Measurements from ENCODE around the gene PPFIBP1.
"Not testable (repeated sequence)": the region's sequence is repeated elsewhere in the genome, so short reads cannot be mapped to it uniquely, and the experiment has no call there.

Gene PPFIBP1

DNA sequence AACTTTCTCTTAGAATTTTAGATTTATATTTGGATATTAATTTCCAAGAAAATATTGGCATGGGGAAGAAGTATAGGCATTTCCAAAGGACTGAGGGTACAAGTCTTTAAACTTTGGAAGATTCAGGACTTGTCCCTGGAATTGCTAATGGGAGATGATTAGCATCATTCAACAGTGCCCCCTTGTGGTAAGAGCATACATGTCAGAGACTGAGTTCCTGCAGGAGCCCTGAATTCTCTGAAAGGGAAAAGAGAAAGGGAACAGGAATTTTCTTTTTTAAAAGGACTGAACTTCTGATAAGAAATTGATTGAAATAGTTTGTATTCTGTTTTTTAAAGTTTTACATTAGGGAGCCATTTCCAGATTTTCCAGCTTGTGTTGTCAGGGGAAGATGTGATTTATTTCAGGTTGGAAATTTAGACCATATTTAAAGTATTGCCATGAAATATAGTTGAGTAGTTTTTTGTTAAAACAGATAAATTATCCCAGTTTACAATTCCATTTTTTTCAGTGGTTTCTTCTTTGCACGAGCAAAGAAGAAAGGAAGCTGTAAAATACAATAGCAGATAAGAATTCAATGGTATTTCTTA is 128.3 kb downstream of the PPFIBP1 start:
- peak in 33 of 56 donors; percentile 0 to 78 (median 17) for DNase-seq

- no peak for DNase-seq
Observed at GRCh38 chr12:27653661-27654060, 129.7 kb downstream of the PPFIBP1 start.

GRCh38 chr12:27655476-27655875 is 131.5 kb downstream of the PPFIBP1 start:
- DNase-seq = not testable (repeated sequence)

GRCh38 chr12:27657296-27657695 is 133.3 kb downstream of the PPFIBP1 start:
- no peak for DNase-seq

DNA sequence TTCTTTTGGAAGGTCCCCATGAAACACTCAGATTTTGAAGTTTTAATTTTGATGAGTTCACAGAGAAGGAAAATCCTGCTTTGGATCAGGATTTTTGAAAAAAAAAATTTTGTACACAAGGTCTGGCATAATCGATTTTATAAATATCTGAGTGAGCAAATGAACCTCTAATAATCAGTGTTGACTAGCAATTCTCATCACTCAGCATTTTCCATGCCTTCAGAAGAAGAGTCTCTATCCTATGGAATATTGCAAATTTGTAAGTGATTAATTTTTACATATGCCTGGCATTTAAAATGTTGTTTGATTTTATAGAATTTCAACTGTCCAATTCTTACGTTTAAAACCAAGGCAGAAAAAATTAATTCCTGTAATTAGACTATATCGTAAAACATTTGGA is 141.7 kb downstream of the PPFIBP1 start:
- DNase-seq = no peak

DNA sequence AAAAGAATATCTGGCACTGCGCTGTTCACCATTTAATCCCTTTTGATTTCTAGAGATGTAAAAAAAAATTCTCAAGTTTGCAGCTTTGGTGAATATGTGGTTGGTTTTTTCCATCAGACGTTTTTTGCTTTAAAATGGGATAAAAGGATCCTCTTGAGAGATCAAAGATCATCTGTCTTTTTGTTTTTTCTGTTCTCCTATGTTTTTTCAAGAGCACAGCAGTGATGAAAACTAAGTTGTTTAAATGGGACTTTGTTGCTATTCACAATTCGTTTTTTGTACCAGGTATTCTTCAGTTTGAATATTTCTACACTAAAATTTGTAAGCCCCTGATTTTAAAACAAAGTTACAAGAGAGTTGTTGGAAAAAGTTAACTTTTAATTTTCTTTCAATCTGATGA is 142.5 kb downstream of the PPFIBP1 start:
- DNase-seq = no peak

- DNase-seq = no peak
Observed at GRCh38 chr12:27667540-27667939, 143.5 kb downstream of the PPFIBP1 start.

- DNase-seq = no peak
Observed at GRCh38 chr12:27672051-27672450, 148.0 kb downstream of the PPFIBP1 start.

GRCh38 chr12:27672643-27673042 is 148.6 kb downstream of the PPFIBP1 start:
- no peak for DNase-seq

DNA sequence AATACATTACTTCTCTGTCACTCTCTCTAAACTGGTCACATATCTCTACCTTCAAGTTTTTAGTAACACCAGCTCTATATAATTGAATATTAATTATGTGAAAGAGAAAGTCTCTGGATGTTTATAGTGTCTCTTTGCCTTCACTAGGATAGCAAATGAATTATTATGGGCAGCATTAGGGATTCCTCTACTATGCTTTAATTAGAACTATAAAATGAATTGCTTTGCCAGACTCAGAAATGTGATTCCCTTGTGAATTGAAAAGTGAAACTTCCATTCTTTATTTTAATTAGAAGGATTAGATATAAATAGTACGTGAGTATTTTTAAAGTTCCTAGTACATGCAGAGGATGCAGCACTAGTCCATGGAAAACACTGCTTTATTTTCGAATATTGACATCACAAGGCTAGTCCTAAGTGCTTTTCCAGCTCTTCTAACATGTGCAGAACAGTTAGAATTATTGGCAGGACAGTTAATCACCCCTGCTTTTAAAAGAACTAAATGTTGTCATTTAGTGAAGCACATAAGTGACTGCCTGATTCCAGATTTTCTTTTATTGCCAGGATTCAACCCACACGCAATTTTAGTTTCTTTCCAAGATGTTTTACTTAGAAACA is 149.2 kb downstream of the PPFIBP1 start:
- peak in 1 of 56 donors; percentile 1 for DNase-seq

DNA sequence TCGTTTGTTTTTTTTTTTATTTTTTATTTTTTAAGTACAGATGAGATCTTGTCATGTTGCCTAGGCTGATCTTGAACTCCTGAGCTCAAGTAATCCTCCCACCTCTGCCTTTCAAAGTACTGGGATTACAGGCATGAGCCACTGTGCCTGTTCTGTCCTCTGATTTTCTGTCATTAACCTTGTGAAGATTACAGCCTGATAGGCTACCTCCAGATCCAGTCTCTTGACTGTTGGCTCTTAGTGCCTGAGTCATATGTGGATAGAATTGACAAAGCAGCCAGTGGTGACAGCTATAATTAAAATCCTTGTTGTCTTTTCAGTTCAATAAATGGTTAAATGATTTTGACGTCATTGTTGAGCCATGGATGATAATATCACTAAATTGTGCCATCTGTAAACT is 151.0 kb downstream of the PPFIBP1 start:
- no peak for DNase-seq

DNA sequence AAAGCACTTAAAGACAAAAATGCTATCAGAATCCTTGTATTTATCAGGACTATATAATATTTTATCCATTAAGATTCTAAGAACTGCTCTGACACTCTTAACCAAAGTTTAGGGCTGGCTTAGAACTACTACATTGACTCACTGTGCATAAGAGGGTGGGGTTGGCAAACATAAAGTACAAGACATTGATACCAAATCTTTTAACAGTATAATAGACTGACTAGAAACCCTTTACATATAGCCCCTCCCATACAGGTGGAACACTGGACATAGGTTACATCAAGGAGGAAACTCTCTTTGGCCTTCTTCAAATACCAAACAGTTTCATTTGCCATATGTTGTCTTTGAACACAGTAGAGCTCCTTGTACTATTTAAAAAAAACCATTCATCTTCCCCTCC is 156.6 kb downstream of the PPFIBP1 start:
- DNase-seq = no peak

GRCh38 chr12:27682534-27682933 is 158.5 kb downstream of the PPFIBP1 start:
- DNase-seq = no peak

DNA sequence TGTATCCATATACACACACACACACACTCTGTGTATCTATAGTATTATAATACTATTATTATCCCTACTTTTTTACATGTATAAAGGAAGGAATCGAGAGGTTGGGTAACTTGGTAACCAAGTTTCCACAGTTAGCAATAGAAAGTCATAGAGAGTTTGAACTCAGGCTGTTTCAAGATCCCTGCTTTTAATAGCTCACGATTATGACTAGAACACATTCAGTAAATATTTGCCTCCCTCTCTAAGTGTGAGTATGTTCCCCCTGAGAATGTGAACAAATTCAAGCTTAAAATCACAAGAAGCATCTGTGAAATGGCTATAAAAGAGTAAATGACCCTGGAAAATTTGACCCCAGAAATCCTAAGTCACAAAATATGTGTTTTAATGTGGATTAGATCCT is 161.3 kb downstream of the PPFIBP1 start:
- DNase-seq = no peak

GRCh38 chr12:27686147-27686546 is 162.1 kb downstream of the PPFIBP1 start:
- no peak for DNase-seq

- no peak for DNase-seq
Observed at GRCh38 chr12:27688671-27689070, 164.7 kb downstream of the PPFIBP1 start.

GRCh38 chr12:27689558-27690180 is 165.7 kb downstream of the PPFIBP1 start:
- DNase-seq = no peak

- no peak for DNase-seq
Observed at GRCh38 chr12:27693403-27693802, 169.4 kb downstream of the PPFIBP1 start.

DNA sequence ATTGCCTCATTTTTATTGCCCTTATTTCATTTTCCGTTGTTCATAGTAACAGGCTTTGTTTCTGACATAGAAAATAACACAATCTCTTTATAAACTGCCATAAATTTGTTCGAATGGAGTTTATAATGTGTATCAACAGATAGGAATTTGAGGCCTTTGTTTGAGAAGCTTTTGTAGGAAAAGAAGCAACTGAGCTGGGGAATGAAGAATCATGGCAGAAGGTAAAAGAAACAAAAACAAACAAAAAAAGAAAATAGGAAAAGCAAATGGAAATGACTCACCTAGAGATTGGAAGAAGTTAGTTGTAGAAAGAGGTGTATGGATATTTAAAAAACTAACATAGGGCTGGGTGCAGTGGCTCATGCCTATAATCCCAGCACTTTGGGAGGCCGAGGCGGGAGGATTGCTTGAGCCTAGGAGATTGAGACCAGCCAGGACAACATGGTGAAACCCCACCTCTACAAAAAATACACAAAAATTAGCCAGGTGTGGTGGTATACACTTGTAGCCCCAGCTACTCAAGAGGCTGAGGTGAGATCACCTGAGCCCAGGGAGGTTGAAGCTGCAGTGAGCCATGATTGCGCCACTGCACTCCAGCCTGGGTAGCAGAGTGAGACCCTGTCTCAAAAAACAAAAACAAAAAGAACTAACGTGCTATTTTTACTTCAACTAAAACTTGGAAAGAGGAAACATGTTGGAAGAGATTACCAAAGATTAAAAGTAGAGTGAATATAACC is 171.7 kb downstream of the PPFIBP1 start:
- DNase-seq = no peak

GRCh38 chr12:27696293-27696652 is 172.3 kb downstream of the PPFIBP1 start, which contains the start of gene REP15:
REP15 (plus strand) TSS chr12:27696447; CDS start chr12:27696563, 116 bp downstream.
- DNase-seq = no peak

GRCh38 chr12:27696864-27697564 is 173.0 kb downstream of the PPFIBP1 start:
- no peak for DNase-seq
